Measurements from ENCODE around the gene MYH7.

DNA sequence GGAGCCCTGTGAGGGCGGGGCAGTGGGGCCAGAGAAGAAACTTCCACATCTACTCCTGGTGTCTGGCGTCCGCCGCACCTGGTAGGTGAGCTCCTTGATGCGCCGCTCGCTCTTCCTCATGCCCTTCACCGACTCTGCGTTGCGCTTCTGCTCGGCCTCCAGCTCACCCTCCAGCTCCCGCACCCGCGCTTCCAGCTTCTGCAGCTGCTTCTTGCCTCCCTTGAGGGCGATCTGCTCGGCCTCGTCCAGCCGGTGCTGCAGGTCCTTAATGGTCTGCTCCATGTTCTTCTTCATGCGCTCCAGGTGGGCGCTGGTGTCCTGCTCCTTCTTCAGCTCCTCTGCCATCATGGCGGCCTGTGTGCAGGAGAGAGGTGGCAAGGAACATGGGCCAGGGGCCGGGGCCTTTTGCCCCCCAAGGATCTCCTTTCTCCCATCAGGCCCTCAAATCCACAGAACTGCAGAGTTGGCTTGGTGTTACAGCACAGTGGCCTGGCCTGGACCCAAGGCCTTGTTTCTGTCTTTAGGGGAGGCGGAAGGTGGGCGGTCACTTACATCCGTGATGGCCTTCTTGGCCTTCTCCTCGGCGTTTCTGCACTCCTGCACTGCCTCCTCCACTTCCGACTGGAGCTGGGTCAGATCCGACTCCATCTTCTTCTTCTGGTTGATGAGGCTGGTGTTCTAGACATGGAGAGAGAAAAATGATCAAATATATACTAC, 50.9 kb downstream of the MYH7 start:
- TF ChIP-seq, protein P1, sequence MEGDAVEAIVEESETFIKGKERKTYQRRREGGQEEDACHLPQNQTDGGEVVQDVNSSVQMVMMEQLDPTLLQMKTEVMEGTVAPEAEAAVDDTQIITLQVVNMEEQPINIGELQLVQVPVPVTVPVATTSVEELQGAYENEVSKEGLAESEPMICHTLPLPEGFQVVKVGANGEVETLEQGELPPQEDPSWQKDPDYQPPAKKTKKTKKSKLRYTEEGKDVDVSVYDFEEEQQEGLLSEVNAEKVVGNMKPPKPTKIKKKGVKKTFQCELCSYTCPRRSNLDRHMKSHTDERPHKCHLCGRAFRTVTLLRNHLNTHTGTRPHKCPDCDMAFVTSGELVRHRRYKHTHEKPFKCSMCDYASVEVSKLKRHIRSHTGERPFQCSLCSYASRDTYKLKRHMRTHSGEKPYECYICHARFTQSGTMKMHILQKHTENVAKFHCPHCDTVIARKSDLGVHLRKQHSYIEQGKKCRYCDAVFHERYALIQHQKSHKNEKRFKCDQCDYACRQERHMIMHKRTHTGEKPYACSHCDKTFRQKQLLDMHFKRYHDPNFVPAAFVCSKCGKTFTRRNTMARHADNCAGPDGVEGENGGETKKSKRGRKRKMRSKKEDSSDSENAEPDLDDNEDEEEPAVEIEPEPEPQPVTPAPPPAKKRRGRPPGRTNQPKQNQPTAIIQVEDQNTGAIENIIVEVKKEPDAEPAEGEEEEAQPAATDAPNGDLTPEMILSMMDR (conservative IDR thresholded peaks at IDR 0.05): no peak
- TF ChIP-seq ZFX (IDR thresholded peaks at IDR 0.05): no peak

Measured in C4-2B (cell line).